Stimulated activated CD8-positive, alpha-beta memory T cell treated with anti-CD3 and anti-CD28 coated beads, Interleukin-7, amount 100 ng/mL, for 1 hour (primary cell): ENCODE data around the gene ICE2.

Experiments used
- DNase-seq, 2 donors: peaks; one replicate each; pipeline ENCODE4 v3.0.0-alpha.2; 2020; ENCODE audit warnings: low read depth in 2 of 2

The ICE2 gene

DNA sequence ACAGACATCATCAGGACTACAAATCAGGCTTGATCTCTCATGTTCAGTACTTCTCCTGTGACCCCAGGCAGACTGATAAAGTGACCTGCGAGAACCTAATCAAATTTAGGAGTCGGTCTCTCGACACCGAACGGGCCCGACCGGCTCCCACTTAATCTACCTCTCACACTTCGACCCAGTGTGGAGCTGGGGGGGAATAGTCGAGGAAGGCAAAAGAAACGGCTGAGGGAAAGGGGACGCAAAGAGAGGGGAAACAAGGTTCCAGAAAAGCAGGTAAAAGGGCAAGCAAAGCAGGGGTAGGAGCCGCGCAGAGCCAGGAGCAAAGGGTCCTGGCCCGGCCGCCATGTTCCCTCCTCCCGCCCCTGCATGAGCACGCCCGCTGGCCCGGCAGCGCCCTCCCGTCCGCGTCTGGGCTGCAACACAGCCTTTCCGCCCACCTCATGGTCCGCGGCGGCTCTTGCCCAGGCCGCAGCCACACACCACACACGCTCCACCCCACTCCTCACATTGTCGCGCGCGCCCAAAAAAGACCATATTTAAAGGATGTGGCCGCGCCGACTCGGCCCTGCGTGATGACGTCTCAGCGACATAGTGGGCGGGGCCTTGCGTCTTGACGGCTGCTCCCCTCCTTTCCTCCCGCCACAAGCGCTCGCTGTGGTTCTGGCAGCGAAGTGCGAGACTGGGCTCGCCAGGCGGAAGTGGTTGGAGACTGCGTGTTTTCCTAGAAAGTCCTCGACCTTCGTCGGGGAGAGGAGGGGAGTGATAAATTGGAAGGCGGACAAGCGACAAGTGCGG is at the start of gene ICE2:
TSS of gene ICE2 (minus strand) at position 577 of the 795 bp plus-strand sequence. CDS start 1,165 bp downstream, outside the sequence.
- DNase-seq, result peak; percentile 93 to 94

- DNase-seq, result no peak
Observed at GRCh38 chr15:60528530-60528929, 49.6 kb upstream of the ICE2 start.

DNA sequence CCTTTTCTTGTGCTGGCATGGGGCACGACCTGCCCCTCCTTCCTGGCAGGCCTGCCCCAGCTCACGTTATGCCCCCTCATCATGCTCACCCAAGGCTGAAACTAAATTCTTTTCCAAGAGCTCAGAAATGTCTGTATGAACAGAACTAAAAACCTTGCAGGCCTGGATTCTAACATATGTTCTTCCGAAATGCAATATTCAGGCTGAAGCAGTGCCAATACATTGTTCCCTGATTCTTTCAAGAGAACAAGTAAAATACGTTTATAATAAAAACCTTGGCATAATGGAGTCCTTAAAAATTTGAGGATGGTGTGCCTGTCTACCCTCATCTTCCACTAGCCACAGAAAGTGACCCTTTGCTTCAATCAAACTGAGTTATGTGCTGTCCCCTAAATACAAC is 48.5 kb upstream of the ICE2 start:
- DNase-seq, result no peak

GRCh38 chr15:60526127-60526616 is 47.2 kb upstream of the ICE2 start:
- DNase-seq, result no peak

- DNase-seq, result no peak
Observed at GRCh38 chr15:60525341-60526039, 46.5 kb upstream of the ICE2 start.

GRCh38 chr15:60523056-60523455 is 44.1 kb upstream of the ICE2 start:
- no peak for DNase-seq

DNA sequence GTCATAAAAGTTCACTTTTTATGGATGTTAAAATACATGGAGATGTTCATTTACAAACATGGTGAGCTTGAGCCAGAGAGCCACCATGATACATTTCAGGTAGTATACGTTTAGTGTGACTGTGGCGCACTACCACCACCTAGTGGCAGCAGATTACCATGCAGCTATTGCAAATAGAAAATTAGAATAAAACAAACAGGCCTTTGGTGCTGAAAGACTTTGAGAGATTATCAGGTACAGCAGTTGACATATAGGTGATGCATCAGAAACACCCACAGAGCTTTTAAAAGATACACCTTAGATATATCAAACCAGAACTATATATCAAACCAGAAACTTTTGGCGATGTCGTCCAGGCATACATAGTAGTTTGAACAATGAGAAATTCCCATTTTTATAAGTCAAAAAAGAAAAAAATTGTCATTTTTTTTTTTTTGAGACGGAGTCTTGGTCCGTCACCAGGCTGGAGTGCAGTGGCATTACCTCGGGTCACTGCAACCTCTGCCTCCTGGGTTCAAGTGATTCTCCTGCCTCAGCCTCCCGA is 42.0 kb upstream of the ICE2 start:
- peak; percentile 55 to 67 for DNase-seq

- DNase-seq, result no peak
Observed at GRCh38 chr15:60520013-60520824, 41.3 kb upstream of the ICE2 start.

DNA sequence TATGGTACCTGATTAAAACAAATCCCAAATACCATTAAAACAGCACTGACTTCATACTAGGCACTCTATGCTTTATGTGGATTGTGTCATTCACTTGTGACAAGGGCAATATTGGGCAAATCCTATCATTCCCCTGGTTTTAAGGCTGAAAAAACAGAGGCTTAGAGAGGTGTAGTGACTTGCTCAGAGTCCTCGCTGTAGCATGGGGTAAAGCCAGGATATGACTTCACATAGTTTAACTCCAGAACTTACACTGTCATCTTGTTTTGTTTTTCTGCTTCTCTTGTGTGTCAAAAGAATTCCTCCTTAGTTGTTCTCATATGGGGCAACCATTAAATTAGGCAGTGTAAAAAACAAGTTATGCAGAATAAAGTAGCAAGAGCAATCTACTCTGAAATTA is 40.3 kb upstream of the ICE2 start:
- no peak for DNase-seq

- no peak for DNase-seq
Observed at GRCh38 chr15:60518511-60518910, 39.6 kb upstream of the ICE2 start.

DNA sequence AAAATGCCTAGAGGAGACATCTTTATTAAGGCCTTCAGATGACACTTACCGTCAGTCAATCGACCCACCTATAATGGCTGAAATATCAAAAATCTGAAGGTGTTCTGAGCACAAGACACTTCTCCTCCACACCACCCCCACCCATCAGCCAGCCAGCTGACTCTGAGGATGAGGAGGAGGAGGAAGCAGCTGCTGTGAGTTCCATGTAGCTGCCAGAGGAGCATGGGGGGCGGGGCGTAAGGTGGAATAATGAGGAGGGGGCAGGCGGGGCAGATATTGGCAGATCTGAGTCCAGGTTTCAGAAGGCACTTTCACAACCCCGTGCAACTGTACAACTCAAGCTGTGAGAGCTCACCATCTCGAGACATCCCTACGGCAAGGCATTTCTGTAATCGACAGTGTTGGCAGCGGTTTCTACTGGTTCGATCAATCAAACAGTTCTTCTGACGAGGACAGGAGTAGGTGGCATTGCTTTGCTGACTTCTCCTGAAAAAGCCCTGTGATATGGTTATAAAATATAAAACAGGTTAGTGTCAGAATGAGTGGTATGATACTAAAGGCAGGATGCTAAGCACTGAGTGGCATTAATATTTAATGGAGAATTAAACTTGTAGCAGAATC is 35.4 kb upstream of the ICE2 start:
- DNase-seq, result no peak

DNA sequence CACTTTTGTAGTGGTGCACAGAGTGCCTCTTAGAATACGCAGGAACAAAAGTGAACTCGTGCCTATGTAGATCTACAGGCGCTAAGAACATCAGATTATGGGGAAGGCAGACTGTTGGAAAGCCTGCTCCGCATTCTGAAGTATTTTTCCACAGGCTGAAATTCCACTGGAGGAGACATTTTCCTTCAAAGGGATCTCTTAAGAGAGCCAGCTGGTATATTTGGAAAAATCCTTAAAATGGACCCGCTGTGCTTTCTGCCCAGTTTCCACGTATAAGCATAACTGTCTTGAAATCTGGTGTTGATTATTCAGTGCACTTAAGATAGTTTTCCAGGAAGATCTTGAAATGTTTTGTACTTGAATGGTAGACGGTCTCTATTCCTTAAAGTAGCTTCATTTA is 34.7 kb upstream of the ICE2 start:
- DNase-seq, result no peak

GRCh38 chr15:60512937-60513336 is 34.0 kb upstream of the ICE2 start:
- DNase-seq, result no peak

DNA sequence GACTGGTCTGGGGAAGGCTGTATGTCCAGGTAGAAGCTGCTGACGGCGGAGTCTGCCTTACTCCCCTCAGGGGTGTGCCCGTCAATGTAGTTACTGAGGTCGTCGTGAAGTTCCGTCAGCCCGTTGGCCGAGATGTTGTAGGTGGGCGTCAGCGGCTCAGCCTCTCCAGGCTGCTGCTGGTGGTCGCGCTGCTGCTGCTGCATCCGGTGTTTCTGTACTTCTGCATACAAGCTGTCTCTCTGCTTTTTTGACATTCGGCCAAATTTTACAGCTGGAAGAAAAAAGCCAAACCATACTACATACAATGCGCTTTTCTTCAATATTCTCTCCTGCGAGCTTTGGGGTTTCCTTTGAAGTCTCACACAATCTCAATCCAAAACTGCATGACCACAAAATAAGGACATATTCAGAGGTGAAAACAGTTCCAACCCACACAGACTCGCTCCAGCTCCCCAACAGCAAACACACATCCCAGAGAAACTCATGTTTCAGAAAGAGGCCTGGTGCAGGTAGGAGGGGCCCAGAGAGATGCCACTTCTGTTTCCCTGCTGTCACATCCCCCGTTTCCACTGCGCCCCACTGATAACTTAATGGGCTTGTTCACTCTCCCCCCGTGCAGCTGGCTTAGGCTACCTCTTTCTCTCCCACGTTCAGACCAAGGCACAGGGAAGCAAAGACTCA is 32.5 kb upstream of the ICE2 start:
- DNase-seq, result no peak

DNA sequence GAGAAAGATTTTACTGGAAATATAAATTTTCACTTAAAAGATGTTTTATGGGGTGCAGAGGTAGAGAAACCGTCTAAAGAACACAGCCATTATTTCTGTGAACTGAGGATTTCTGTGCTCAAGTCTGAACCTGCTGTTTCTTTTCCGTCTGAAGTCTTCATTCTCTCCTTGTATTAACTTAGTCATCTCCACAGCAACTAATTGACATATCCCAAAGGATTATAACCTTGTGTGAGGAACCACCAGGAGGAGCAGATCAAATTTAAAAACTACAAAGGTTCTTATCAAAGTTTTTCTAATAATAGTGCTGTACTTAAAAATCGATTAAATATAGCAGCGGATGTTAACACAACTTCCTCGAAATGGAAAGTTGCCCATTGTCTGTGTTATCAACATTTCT is 31.1 kb upstream of the ICE2 start:
- no peak for DNase-seq

DNA sequence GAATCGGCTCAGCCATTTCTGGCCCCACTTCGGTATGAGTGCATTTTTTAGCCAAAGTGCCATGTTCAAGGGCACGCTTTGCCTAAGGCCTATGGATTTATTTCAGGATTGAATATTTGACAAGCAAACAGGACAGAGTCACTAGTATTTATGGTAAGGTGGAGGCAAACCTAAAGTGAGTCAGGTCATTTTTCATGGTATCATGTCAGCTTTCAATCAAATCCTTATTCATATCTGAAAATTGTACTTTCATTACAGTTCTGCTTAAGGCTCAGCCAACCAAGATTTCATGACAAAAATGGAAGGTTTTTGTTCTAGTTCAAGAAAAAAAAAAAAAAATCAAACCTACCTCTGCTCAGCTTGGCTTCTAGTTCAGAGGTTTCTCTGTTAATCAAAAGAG is 30.5 kb upstream of the ICE2 start:
- no peak for DNase-seq

- DNase-seq, result no peak
Observed at GRCh38 chr15:60508442-60508841, 29.5 kb upstream of the ICE2 start.

DNA sequence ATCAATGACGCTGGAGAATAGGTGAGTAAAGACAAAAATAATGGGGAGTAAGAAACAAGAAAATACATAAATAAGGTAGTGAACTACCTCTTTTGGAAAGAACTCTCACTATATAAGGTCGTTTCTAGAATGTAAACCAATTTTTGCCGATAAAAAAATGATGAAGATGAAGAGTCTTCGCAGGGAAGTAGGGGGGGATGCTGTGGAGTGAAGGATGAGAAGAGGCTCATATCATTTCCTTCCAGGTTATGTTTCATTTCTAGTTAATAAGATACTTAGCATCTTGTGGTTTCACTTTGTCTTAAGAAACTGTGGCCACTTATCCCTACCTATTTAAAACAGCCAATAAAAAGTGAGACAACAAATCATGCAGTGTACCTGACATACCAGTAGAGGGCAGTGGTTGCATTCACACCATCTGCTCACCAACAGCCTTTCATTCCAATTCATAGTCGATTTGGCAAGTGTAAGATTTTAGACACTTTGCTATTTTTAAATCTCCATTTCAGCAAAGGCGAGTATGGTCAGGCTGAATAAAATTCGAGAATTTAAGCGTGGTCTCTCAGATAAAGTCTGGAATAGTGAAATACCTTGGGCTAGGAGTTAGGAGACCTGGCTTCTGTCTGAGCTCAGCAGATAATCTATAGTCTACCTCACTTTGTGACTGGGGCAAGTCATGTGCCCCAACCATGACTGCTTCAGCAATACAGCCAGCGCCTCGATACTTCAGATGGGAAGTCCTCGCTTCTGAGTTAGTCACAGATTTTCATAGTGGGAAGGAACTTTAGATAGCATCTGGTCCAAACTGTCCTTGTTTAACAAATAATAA is 28.9 kb upstream of the ICE2 start:
- no peak for DNase-seq

GRCh38 chr15:60496853-60497252 is 17.9 kb upstream of the ICE2 start:
- DNase-seq, result no peak

DNA sequence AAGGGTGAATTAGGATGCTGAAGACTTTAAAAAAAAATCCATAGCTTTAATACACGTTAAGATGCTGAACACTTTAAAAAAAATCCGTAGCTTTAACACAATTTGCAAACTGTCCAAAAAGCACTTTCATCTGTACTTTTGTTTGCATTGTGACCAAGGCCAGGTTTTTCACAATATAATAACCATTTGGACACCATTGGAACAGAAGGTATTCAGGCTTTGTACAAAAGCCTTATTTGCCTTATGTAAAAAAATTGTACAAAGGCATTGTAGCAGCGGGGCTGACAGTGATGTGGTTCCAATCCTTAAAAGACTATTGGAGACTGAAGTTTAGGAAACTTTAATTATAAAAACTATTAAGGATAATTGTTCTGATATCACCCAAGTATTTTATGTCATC is 15.2 kb upstream of the ICE2 start:
- no peak for DNase-seq
